ENCODE measurements around the gene MRAP. TPM values are rescaled to one million over a fixed set of nuclear protein-coding genes. Genes with fewer than 3 reads are reported as not detected.

MRAP gene
- polyA plus RNA-seq, 1 donor from 2014 or later = not detected

DNA sequence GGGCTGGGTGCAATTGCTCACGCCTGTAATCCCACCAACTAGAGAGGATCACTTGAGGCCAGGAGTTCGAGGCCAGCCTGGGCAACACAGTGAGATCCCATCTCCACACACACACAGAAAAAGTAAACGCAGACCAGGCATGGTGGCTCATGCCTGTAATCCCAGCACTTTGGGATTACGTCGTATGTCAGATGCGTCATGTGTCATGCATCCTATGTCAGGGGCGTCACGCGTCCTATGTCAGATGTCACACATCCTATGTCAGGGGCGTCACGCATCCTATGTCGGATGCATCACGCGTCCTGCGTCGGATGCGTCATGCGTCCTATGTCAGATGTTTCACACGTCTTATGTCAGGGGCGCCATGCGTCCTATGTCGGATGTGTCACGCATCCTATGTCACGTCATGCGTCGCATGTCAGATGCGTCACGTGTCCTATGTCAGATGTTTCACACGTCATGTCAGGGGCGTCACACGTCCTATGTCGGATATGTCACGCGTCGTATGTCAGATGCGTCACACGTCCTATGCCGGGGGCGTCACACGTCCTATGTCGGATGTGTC, 1.5 kb downstream of the MRAP start:
- Histone ChIP-seq H3K9ac (ENCODE audit: low read length) (no peak overlapping the region), H3K27ac (ENCODE audit: low read length) (no peak overlapping the region), H3K27me3 (ENCODE audit: insufficient read depth, low read depth, low read length) (no peaks in the 10 kb centered on the region), H3K9me3 (ENCODE audit: low read length) (no peaks in the 10 kb centered on the region), H2AFZ (ENCODE audit: low read depth, low read length) (no peak overlapping the region), H3K4me3 (ENCODE audit: low read length) (no peak overlapping the region), H4K20me1 (ENCODE audit: insufficient read depth) (no peaks in the 10 kb centered on the region), H3K9me2 (ENCODE audit: insufficient read depth, low read length) (no peaks in the 10 kb centered on the region), H3K36me3 (ENCODE audit: insufficient read depth, low read length) (no peaks in the 10 kb centered on the region), H3K79me2 (replicated peaks; ENCODE audit: insufficient read depth, low read length) (no peaks in the 10 kb centered on the region), H3K4me2 (ENCODE audit: low read length) (no peak overlapping the region), H3F3A (ENCODE audit: insufficient read depth, low read length, poor library complexity, severe bottlenecking) (no peaks in the 10 kb centered on the region)
- no peak for TF ChIP-seq MXI1 (conservative IDR thresholded peaks at IDR 0.05; ENCODE audit: poor library complexity, severe bottlenecking)
- no peak for TF ChIP-seq EP300 (conservative IDR thresholded peaks at IDR 0.05; ENCODE audit: poor library complexity, severe bottlenecking)
- no peak for TF ChIP-seq SMC3 (conservative IDR thresholded peaks at IDR 0.05; ENCODE audit: poor library complexity)
- no peak for TF ChIP-seq EZH2 (IDR thresholded peaks at IDR 0.05; ENCODE audit: borderline replicate concordance, insufficient read depth, low read length, poor library complexity, severe bottlenecking)
- TF ChIP-seq, protein P1, sequence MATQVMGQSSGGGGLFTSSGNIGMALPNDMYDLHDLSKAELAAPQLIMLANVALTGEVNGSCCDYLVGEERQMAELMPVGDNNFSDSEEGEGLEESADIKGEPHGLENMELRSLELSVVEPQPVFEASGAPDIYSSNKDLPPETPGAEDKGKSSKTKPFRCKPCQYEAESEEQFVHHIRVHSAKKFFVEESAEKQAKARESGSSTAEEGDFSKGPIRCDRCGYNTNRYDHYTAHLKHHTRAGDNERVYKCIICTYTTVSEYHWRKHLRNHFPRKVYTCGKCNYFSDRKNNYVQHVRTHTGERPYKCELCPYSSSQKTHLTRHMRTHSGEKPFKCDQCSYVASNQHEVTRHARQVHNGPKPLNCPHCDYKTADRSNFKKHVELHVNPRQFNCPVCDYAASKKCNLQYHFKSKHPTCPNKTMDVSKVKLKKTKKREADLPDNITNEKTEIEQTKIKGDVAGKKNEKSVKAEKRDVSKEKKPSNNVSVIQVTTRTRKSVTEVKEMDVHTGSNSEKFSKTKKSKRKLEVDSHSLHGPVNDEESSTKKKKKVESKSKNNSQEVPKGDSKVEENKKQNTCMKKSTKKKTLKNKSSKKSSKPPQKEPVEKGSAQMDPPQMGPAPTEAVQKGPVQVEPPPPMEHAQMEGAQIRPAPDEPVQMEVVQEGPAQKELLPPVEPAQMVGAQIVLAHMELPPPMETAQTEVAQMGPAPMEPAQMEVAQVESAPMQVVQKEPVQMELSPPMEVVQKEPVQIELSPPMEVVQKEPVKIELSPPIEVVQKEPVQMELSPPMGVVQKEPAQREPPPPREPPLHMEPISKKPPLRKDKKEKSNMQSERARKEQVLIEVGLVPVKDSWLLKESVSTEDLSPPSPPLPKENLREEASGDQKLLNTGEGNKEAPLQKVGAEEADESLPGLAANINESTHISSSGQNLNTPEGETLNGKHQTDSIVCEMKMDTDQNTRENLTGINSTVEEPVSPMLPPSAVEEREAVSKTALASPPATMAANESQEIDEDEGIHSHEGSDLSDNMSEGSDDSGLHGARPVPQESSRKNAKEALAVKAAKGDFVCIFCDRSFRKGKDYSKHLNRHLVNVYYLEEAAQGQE (IDR thresholded peaks at IDR 0.05; ENCODE audit: borderline replicate concordance) = no peak
- TF ChIP-seq POLR2AphosphoS5 (IDR thresholded peaks at IDR 0.05) = no peak

DNA sequence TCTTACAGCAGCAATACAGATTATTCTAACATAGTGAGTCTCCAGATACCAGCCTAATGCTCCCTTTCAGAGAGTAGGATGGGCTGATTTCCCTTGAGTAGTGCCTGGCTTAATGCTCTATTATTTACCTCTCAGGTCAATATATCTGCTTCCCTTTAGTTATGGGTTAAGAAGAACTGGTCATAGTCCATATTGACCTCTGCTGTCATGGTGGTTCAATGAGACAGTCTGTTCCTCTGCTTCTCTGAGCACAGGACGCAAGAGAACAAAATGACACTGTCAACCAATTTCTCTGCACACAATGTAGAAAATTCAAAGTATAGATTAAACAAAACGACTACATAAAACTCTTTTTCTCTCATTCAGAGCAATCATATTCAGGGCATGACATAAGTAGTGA, 2.9 kb downstream of the MRAP start:
- no peaks in the 10 kb centered on the region for H3F3A ChIP-seq (ENCODE audit: insufficient read depth, low read length, poor library complexity, severe bottlenecking)

More for the DNA sequence above, 2.9 kb downstream of the MRAP start:
- H3K36me3 ChIP-seq (ENCODE audit: insufficient read depth, low read length) = no peaks in the 10 kb centered on the region
- no peaks in the 10 kb centered on the region for H4K20me1 ChIP-seq (ENCODE audit: insufficient read depth)
- no peak overlapping the region for H3K4me3 ChIP-seq (ENCODE audit: low read length)
- no peak overlapping the region for H3K9ac ChIP-seq (ENCODE audit: low read length)
- no peak overlapping the region for H2AFZ ChIP-seq (ENCODE audit: low read depth, low read length)
- no peaks in the 10 kb centered on the region for H3K27me3 ChIP-seq (ENCODE audit: insufficient read depth, low read depth, low read length)
- H3K27ac ChIP-seq (ENCODE audit: low read length) = no peak overlapping the region
- TF ChIP-seq RAD21 (conservative IDR thresholded peaks at IDR 0.05) (no peak), SMC3 (conservative IDR thresholded peaks at IDR 0.05; ENCODE audit: poor library complexity) (no peak), TAF1 (IDR thresholded peaks at IDR 0.05; ENCODE audit: low read depth) (no peak), EP300 (conservative IDR thresholded peaks at IDR 0.05; ENCODE audit: poor library complexity, severe bottlenecking) (no peak), POLR2AphosphoS5 (IDR thresholded peaks at IDR 0.05) (no peak), MXI1 (conservative IDR thresholded peaks at IDR 0.05; ENCODE audit: poor library complexity, severe bottlenecking) (no peak), EZH2 (IDR thresholded peaks at IDR 0.05; ENCODE audit: borderline replicate concordance, insufficient read depth, low read length, poor library complexity, severe bottlenecking) (no peak)
- TF ChIP-seq, protein P2, sequence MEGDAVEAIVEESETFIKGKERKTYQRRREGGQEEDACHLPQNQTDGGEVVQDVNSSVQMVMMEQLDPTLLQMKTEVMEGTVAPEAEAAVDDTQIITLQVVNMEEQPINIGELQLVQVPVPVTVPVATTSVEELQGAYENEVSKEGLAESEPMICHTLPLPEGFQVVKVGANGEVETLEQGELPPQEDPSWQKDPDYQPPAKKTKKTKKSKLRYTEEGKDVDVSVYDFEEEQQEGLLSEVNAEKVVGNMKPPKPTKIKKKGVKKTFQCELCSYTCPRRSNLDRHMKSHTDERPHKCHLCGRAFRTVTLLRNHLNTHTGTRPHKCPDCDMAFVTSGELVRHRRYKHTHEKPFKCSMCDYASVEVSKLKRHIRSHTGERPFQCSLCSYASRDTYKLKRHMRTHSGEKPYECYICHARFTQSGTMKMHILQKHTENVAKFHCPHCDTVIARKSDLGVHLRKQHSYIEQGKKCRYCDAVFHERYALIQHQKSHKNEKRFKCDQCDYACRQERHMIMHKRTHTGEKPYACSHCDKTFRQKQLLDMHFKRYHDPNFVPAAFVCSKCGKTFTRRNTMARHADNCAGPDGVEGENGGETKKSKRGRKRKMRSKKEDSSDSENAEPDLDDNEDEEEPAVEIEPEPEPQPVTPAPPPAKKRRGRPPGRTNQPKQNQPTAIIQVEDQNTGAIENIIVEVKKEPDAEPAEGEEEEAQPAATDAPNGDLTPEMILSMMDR (IDR thresholded peaks at IDR 0.05; ENCODE audit: poor library complexity, severe bottlenecking) = no peak
- TF ChIP-seq, protein P1 (IDR thresholded peaks at IDR 0.05; ENCODE audit: borderline replicate concordance) = no peak
- no peak overlapping the region for H3K4me2 ChIP-seq (ENCODE audit: low read length)
- no peaks in the 10 kb centered on the region for H3K79me2 ChIP-seq (replicated peaks; ENCODE audit: insufficient read depth, low read length)
- no peaks in the 10 kb centered on the region for H3K9me3 ChIP-seq (ENCODE audit: low read length)
- no peaks in the 10 kb centered on the region for H3K9me2 ChIP-seq (ENCODE audit: insufficient read depth, low read length)

Data from neural cell (in vitro differentiated cells).